Measurements from ENCODE around the gene OR2T35.

DNA sequence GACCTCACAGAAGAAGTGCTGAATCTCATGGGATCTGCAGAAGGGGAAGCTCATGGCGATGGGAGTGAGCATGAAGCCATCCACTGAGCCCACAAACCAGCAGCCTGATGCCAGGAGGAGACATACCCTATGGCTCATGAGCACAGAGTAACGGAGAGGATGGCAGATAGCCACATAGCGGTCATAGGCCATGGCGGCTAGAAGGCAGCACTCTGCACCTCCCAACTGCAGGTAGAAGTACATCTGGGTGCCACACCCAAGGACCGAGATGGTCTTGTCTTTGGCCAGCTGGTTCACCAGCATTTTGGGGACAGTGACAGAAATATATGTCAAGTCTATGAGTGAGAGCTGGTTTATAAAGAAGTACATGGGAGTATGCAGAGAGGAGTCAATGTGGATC, 51.9 kb downstream of the OR2T35 start:
- TF ChIP-seq, protein P1, sequence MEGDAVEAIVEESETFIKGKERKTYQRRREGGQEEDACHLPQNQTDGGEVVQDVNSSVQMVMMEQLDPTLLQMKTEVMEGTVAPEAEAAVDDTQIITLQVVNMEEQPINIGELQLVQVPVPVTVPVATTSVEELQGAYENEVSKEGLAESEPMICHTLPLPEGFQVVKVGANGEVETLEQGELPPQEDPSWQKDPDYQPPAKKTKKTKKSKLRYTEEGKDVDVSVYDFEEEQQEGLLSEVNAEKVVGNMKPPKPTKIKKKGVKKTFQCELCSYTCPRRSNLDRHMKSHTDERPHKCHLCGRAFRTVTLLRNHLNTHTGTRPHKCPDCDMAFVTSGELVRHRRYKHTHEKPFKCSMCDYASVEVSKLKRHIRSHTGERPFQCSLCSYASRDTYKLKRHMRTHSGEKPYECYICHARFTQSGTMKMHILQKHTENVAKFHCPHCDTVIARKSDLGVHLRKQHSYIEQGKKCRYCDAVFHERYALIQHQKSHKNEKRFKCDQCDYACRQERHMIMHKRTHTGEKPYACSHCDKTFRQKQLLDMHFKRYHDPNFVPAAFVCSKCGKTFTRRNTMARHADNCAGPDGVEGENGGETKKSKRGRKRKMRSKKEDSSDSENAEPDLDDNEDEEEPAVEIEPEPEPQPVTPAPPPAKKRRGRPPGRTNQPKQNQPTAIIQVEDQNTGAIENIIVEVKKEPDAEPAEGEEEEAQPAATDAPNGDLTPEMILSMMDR (IDR thresholded peaks at IDR 0.05 in 2 of 3, conservative IDR thresholded peaks at IDR 0.05 in 1 of 3; ENCODE audit: borderline replicate concordance in 1 of 3, insufficient read depth in 1 of 3, low read depth in 2 of 3, low read length in 2 of 3): no peak
- TF ChIP-seq EZH2phosphoT487 (IDR thresholded peaks at IDR 0.05; ENCODE audit: borderline replicate concordance): no peak
- TF ChIP-seq SP1 (IDR thresholded peaks at IDR 0.05; ENCODE audit: low read depth): no peak
